GM12872 (cell line): ENCODE data around the gene PRSS48.

Source experiments
- CTCF ChIP-seq: IDR thresholded peaks from 3 replicates; pipeline ENCODE4 v1.5.1; 2011; ENCODE audit warnings: low read depth, mild to moderate bottlenecking, low read length, moderate library complexity; ENCODE audit not compliant: insufficient read depth

The PRSS48 gene

GRCh38 chr4:151314479-151314878 lies 37.5 kb downstream of the PRSS48 start:
- TF ChIP-seq CTCF, result no peak

GRCh38 chr4:151315212-151315886 lies 38.4 kb downstream of the PRSS48 start:
- no peak for TF ChIP-seq CTCF

GRCh38 chr4:151316645-151317044 lies 39.7 kb downstream of the PRSS48 start:
- TF ChIP-seq CTCF, result no peak

- no peak for TF ChIP-seq CTCF
Observed at GRCh38 chr4:151318307-151319006, 41.5 kb downstream of the PRSS48 start.

- TF ChIP-seq CTCF, result no peak
Observed at GRCh38 chr4:151319490-151319889, 42.5 kb downstream of the PRSS48 start.

- no peak for TF ChIP-seq CTCF
Observed at GRCh38 chr4:151321586-151321985, 44.6 kb downstream of the PRSS48 start.

GRCh38 chr4:151322570-151322969 lies 45.6 kb downstream of the PRSS48 start:
- no peak for TF ChIP-seq CTCF
